NOMO-1 (cell line): Measurements from ENCODE around the gene APC.

ENCODE experiments used
- DNase-seq, 2 experiments: peaks; one replicate each; lab custom pipeline; 2025; ENCODE audit not compliant: unreplicated experiment in 2 of 2; lab: John Stamatoyannopoulos, UW

APC gene

GRCh38 chr5:112892776-112893175 lies 155.1 kb downstream of the APC start:
- no peak for DNase-seq

- DNase-seq, result no peak
Measured at GRCh38 chr5:112895682-112896081, 158.0 kb downstream of the APC start.
